A549 treated with ZK216348 at 1 μM for 4 hours (cell line): Measurements from ENCODE around the gene ADAM33. TPM values are rescaled to one million over a fixed set of nuclear protein-coding genes. Genes with fewer than 3 reads are reported as not detected.

Experiments
- total RNA-seq: library from RNA; stranded (reverse); fragments of 200-300 nt; extraction: Qiagen RNA extraction; gene quantifications from 5 replicates; pipeline ENCODE4 v1.2.3, GENCODE V29; 2022; ENCODE audit warnings: low read depth

ADAM33 gene
- 0.05 to 0.08 TPM in 2 of 5 replicates, not detected in the others for total RNA-seq

GRCh38 chr20:3681931-3682781 lies at the start of gene ADAM33:
Gene ADAM33 (minus strand): TSS chr20:3682010. CDS start chr20:3682004, 6 bp downstream.

GRCh38 chr20:3712279-3712873 lies 30.6 kb upstream of the ADAM33 start, which contains the start of gene SIGLEC1:
Gene SIGLEC1 (minus strand): TSS chr20:3712600. CDS start chr20:3707128, 5,472 bp downstream.

DNA sequence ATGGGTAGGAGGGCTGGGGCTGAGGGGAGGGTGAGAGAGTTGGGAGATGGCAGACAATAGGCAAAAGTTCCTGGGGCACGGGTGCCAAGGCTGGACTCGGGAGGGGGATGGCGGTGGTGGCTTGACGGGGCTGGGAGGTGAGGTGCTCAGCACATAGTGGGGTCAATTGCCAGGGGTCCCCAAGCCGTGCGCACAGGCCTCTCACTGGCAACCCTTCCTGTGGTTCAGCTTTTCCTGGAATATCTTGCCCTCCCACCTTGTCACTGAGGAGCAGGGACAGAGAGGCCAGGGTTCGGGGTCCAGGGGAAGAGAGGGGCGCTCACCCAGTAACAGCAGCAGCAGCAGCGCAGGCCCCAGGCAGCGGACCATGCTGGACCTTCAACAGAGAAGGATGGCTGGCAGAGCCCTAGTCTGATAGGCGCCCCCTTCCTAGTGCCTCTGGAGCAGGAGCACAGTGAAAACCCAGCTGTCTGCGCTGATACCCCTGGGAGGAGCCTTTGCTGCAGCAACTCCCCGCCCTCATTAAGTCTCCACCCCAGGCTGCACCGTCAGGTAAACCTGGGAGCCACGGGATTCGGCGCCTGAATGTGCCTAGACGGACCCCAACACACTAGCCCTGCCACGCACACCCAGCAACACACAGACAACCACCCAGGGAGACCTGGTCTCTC lies 18.6 kb downstream of the ADAM33 start, which contains the start of gene GFRA4:
GFRA4 (minus strand) TSS at position 369 of the 671 bp plus-strand sequence; CDS start at position 369, 0 bp downstream.

Other genes starting within 250 kb of the ADAM33 start
- gene ATRN, start 211.0 kb downstream of the ADAM33 start, total RNA-seq: 18.8 to 28.3 TPM (median 24.3 TPM) in 5 replicates
- not detected in 5 replicates for gene GFRA4, start 18.6 kb downstream of the ADAM33 start, total RNA-seq
- gene SIGLEC1, start 30.6 kb upstream of the ADAM33 start, total RNA-seq: not detected in 5 replicates
- gene HSPA12B, start 50.7 kb upstream of the ADAM33 start, total RNA-seq: 0.35 to 0.65 TPM (median 0.45 TPM) in 5 replicates
- gene ADISSP, start 85.7 kb upstream of the ADAM33 start, total RNA-seq: 83.9 to 169 TPM (median 156 TPM) in 5 replicates
- gene SPEF1, start 99.4 kb upstream of the ADAM33 start, total RNA-seq: 1.0 to 2.4 TPM (median 1.8 TPM) in 5 replicates
- gene CENPB, start 104.7 kb upstream of the ADAM33 start, total RNA-seq: 73.4 to 134 TPM (median 126 TPM) in 5 replicates
- gene CDC25B, start 114.3 kb upstream of the ADAM33 start, total RNA-seq: 153 to 240 TPM (median 231 TPM) in 5 replicates
- 13.5 to 20.8 TPM (median 17.2 TPM) in 5 replicates for gene AP5S1, start 138.5 kb upstream of the ADAM33 start, total RNA-seq
- 17.0 to 27.0 TPM (median 23.7 TPM) in 5 replicates for gene MAVS, start 164.8 kb upstream of the ADAM33 start, total RNA-seq
- 51.8 to 61.7 TPM (median 56.6 TPM) in 5 replicates for gene PANK2, start 207.4 kb upstream of the ADAM33 start, total RNA-seq